CD4-positive, alpha-beta T cell treated with Interleukin-6 at 100 ng/mL for 8 hours (primary cell): ENCODE measurements around the gene KRTAP12-4.
"Not testable (repeated sequence)": the region's sequence is repeated elsewhere in the genome, so short reads cannot be mapped to it uniquely, and the experiment has no call there.

Experiments
- DNase-seq: peaks from one replicate; pipeline ENCODE4 v3.0.0-alpha.2; 2020; ENCODE audit warnings: mixed read lengths, low spot score

The KRTAP12-4 gene

DNA sequence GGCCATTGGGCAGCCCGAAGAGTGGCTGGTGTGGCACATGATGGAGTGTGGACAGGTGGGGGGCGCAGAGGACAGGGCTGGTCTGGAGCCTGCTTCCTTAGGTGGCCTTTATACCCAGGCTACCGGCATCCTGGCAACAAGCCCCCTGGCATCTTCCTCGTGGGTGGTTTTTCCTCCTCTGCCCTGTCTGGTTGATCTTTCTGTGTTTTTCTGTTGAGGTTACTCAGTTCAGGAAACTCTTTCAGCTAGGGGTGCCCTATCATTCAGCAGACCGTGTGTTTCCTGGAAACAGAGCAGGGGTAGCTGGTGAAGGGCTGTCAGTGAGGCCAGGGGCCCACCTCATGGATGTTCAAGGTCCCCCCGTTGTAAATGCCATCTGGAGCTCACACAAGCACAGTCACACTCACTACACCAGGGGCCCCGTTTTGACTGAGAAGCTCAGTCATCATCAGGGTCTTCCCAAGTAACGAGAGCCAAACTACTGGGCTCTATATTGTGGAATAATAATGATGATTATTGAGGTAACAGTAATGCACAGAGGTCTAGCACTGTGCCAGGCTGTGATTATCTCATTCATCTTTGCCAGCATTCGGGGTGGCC, at the start of gene KRTAP12-4:
TSS of gene KRTAP12-4 (minus strand) at position 84 of the 600 bp plus-strand sequence. CDS start at position 39, 45 bp downstream.
- DNase-seq = no peak

- DNase-seq = no peak
Observed at GRCh38 chr21:44703731-44704635, 49.5 kb upstream of the KRTAP12-4 start.

DNA sequence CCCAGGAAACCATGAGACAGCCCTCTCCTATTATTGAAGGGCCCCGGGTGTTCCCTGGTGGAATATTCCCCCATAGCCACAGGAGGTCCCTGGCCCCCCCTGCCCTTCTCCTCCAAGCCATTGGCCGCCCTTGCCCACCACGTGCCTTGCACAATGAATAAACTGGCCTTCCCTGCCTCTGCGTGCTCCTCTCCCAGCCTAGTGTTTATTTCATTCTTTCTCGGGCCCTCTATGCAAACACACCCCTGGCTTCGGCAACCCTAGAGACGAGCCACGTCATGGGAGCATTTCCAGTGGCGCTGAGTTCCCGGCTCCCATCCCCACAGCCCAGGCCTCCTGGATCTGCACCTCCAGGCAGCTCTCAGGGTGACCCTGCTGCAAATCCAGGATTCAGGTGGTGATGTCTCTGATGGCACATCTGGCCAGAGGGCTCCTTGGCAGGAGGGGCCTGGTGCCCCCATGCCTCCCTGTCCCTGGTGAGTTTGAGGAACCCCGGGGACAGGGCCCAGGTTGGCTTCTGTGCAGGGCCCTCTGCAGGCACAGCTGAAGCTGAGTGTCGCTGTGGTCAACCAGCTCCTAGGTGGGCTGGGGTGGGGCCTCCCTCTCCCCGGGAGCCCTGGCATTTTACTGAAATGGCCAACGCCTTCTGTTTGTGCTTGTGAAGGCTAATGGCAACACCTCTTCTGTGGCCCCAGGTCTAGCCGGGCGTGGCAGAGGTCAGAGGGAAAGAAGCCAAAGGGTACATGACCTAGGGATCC, 48.7 kb upstream of the KRTAP12-4 start:
- no peak for DNase-seq

DNA sequence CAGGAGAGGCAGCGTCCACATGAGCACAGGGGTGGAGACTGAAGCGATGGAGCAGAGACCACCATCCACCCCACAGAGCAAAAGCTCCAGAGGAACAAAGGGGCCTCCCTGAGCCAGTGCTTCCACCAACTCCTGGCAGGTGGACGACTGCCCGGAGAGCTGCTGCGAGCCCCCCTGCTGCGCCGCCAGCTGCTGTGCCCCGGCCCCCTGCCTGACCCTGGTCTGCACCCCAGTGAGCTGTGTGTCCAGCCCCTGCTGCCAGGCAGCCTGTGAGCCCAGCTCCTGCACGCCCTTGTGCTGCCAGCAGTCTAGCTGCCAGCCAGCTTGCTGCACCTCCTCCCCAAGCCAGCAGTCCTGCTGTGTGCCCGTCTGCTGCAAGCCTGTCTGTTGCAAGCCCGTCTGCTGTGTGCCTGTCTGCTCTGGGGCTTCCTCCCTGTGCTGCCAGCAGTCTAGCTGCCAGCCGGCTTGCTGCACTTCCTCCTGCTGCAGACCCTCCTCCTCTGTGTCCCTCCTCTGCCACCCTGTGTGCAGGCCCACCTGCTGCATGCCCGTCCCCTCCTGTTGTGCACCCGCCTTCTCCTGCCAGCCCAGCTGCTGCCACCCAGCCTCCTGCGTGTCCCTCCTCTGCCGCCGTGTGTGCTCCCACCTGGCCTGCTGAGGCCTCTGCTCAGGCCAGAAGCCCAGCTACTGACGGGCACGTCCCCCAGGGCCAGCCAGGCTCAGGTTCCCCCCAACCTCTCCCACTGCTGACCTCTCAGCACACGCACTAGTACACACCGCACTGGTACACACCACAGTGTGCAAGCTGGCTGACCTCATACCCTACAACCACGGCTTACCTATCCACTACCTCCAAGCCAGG, 47.9 kb upstream of the KRTAP12-4 start:
- DNase-seq = no peak

- no peak for DNase-seq
Observed at GRCh38 chr21:44701541-44701940, 47.1 kb upstream of the KRTAP12-4 start.

DNA sequence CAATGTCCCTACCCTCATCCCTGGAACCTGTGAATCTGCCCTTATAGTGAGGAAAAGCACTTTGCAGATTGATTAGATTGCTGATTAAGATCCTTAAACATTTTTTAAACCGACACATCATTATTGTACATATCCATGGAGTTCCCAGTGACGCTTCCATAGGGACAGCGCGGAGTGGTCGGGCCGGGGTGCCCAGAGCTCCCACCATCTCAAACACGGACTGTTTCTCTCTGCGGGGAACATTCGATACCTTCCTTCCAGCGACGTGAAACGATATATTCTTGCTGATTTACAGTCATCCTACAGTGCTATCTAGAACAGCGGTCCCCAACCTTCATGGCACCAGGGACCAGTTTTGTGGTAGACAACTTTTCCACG, 46.6 kb upstream of the KRTAP12-4 start:
- DNase-seq = no peak

DNA sequence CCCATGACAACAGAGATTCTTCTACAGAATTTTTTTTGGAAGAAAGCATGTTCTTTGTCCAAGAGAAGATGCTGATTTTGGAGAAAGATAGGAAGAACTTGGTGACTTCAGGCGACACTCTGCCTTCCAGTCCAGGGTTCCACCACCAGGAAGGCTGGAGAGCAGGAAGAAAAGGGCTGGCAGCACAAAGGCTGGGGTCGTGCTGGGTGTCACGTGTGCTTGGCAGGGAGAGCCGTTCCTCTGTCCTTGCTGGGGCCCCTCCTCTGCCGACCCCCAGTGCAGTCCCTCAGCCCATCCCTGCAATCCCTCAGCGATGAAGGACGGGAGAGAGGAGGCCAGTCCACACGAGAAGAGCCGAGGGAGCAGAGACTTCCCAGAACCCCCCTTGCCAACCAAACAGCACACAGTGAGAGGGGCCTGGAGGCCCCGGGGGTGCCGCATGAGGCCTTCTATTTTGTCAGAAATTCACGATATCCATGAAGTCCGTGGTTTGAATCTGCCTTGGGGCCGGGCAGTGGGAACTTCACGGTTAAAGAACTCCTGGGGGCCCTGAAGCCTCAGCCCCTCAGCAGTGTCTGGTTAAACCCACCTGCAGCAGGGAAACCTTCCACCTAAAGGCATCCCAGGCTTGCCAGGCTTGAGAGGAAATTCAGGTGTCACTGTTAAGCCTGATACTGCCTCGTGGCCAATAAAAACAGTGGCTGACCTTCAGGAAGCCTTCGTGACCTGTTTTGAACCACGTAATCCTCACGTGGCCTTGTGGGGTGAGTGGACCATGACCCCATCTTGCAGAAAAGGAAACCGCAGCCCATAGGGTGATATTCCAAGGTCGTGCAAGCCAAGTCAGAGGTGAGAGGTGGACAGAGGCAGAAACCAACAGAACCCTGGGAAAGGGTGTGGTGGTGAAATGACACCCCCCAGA, 45.9 kb upstream of the KRTAP12-4 start:
- DNase-seq = no peak

DNA sequence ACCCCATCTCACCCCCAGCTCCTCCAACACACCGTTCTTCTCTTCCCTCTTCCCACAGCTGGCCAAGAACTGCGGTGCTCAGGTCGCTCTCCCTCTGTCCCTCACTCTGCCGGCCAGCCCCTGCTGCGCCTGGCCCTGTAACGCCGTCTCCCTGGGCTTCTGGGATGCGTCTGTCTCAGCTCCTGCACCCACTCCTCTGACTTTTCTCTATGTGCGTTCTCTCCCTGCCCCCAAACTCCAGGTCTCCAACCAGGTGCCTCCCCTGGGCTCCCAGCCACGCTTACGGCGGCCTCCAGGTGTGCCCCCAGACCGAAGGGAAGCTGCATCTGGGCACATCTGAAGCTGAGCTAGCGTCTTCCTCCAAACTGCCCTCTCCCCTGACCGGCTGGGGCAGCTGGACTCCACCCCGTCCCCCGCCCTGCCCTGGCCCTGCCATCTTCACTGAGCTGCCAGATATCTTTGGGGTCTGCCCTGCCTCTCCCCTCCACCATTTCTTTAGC, 45.1 kb upstream of the KRTAP12-4 start:
- no peak for DNase-seq

DNA sequence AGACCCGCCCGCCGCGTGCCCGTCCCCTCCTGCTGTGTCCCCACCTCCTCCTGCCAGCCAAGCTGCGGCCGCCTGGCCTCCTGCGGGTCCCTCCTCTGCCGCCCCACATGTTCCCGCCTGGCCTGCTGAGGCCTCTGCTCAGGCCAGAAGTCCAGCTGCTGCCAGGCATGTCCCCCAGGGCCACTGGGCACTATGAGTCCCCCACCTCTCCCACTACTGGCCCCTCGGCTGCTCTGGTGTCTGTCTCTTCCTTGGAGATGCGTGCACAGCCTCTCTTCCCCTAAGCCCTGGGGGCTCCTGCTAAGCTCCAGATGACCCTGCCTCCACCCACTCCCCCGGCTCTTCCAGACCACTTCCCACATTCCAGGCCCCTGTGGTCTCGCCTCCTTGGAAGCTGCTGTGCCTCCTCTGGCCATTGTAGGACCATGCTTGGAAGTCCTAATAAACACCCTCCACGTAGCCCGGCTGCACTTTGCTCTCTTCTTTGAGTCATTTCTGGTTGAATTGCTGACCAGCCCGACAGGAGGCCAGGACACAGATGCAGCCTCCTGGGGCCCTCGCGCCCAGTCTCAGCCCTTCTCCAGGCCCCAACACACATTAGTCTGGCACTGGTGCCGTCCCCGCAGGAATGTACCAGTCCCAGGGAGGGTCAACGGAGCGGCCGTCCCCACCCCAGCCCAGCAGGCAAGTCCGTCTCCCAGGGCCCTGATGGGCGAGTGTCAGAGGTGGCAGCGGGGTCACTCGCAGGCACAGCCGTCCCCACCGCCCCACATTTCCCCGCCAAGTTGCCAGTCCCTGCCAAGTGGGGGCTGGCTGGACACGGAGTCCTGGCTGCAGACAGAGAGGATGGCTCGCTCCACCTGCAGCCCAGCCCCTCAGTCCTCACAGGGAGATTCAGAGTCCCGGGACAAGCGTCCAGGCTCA, 43.6 kb upstream of the KRTAP12-4 start:
- DNase-seq = no peak

GRCh38 chr21:44697172-44697810, 42.8 kb upstream of the KRTAP12-4 start, which contains the start of gene KRTAP10-12:
Gene KRTAP10-12 (plus strand): TSS chr21:44697172. CDS start chr21:44697202, 30 bp downstream.
- DNase-seq = not testable (repeated sequence)

DNA sequence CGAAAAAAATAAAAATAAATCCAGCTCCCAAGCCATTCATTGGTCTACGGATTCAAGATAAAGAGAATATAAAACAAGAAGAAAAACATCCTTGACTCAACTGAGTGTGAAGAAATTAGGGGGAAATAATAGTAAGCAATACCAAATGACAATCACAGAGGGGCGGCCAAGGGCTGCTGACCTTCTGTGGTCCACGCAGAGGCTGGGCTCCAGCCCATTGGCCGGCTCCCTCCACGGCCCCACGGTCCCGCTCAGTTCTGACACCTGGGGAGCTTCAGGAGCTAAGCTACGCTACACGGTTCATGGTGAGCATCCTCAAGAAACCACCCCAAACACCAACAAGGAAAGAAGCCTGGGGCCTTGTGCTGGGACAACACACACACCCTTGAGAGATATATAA, 42.1 kb upstream of the KRTAP12-4 start:
- DNase-seq = no peak

DNA sequence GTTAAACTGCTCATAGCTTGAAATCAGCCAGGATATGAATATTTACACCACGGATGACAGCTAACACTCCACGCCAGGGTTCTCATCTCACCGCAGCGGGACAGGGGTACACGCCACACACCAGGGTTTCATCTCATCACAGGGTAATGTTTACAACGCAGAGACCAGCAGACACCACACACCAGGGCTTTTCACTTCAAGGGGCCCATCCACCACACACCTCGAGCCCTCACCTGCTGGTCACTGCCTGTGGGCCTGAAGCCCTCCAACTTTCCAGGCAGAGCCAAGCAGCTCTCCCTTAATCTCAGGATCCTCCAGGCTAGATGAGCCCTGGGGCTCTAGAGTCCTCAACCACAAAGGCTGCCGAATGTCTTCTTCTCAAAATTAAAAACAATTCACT, 41.2 kb upstream of the KRTAP12-4 start:
- DNase-seq = no peak

DNA sequence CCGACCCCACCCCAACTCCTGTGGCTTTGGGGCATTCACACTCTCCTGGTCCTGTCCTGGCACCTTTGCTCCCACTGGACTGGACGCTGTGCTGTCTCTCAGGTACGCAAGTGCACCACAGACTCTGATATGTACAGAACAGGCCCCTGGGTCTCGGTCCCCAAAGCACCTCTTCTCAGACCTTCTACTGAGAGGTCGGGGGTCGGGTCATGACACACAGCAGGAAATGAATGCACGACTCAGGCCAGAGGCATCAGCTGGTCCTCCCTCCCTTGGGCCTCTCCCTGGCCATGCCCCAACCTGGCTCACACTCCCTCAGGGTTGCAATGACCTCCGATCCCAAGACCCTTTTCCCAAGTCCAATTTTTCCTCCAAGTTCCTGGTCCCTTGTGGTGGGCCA, 40.7 kb upstream of the KRTAP12-4 start:
- DNase-seq = no peak

DNA sequence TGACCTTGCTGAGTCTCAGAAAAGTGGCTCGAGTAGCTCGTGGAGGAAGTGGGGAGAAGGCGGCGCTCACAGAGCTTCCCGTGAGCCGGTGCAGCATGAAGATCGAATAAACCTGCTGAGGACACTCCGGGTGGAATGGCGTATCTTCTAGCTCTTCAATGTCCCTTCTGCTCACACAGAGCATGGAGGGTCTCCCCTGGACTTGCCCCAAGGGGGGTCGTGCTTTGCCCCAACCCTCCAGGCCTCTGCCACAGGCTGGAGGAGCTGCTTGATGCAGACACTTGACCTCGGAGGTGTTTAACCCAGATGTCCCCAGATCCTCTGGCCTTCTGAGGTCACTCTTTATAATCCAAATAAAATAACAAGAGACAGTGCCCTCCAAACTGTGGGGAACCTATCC, 40.3 kb upstream of the KRTAP12-4 start:
- DNase-seq = no peak

DNA sequence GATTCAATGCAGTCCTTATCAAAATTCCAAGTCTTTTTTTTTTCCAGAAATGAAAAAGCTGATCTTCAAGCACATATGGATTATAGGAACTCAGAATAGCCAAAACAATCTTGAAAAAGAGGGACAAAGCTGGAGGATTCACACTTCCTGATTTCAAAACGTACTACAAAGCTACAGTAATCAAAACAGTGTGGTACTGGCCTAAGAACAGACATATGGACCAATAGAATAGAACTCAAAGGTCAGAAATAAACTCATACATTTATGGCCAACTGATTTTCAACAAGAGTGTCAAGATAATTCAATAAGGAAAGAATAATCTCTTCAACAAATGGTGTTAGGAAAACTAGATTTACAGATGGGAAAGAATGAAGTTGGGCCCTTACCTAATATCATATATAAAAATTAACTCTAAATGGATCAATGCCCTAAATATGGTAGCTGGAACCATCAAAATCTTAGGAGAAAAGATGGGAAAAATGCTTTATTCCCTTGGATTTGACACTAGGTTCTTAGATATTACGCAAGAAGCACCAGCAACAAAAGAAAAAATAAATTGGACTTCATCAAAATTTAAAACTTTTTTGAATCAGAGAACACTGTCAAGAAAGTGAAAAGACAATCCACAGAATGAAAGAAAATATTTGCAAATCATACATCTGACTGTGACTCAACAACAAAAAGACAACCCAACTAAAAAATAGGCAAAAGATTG, 38.5 kb upstream of the KRTAP12-4 start:
- no peak for DNase-seq

DNA sequence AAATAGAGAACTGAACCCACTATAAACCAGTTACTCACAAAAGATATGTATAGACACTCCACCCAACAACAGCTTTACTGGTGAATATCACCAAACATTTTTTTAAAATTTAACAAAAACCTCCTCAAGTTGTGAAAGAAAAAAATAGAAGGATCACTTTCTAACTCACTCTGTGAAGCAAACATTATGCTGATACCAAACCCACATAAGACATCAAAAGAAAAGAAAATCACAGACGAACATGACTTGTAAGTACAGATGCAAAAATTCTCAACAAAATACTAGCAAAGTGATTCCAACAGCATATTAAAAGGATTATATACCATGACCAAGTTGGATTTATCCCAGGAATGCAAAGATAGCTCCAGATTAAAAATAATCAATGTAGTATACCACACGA, 37.2 kb upstream of the KRTAP12-4 start:
- no peak for DNase-seq

DNA sequence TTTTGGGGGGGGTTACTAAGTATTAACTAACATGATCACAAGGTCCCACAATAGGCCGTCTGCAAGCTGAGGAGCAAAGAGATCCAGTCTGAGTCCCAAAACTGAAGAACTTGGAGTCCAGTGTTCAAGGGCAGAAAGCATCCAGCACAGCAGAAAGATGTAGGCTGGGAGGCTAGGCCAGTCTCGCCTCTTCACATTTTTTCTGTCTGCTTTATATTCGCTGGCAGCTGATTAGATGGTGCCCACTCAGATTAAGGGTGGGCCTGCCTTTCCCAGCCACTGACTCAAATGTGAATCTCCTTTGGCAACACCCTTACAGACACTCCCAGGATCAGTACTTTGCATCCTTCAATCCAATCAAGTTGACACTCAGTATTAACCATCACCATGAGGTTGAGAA, 35.3 kb upstream of the KRTAP12-4 start:
- not testable (repeated sequence) for DNase-seq

DNA sequence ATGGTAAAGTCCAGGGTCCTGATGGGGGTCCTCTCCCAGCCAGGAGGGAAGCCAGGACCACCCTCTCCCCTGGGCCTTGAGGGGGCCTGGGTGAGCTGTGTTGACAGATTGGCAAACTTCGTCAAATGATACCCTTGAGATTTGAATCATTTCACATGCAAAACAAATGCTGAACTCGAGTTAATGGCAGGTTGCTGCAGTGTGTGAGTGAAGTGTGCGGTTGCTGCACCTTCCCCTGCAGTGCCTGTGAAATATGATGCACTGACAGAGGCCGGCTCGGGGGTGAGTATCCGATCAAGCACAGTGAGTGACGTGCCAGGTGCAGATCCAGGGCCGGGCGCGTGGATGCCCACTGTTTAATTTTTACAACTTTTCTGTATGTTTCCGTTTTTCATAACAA, 33.2 kb upstream of the KRTAP12-4 start:
- DNase-seq = no peak
